Measurements from ENCODE around the gene SSX3.
"Not testable (repeated sequence)": the region's sequence is repeated elsewhere in the genome, so short reads cannot be mapped to it uniquely, and the experiment has no call there.

- TF ChIP-seq CTCF, POLR2A, POLR2AphosphoS5 (IDR thresholded peaks at IDR 0.05): not testable (repeated sequence)
Observed at GRCh38 chrX:48359281-48359680, 2.8 kb upstream of the SSX3 start.

Data from stomach (tissue), 4 donors.